ENCODE measurements around the gene OR1J1. TPM values are rescaled to one million over a fixed set of nuclear protein-coding genes. Genes with fewer than 3 reads are reported as not detected.

The OR1J1 gene
- total and polyA plus RNA-seq, 7 experiments from 2014 or later, result not detected

DNA sequence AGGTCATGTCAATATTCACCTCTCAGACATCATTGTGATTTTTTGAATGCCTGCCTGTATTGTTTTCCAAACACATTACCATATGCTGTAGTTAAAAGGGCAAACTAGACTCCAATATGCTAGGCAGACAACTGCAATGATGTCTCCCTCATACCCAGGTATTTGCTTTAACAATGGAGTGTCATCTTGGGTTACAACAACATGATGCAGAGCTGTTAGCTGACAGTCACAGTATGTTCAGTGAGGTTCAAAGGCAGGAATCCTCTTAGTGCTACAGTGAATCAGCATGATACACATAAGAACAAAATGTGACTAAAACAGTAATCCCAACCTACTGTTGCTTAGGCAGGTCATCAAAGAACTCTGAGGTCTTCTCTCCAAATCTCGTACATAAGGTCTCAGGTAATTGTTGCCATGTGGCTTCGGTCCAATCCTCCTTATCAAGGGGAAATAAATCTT is 24.0 kb downstream of the OR1J1 start:
- Histone ChIP-seq H3K27ac (ENCODE audit: low read depth, low read length) (no peak overlapping the region), H3K4me1 (ENCODE audit: control insufficient read depth in 2 of 2, insufficient read depth in 2 of 2, low read length in 2 of 2) (no peaks in the 10 kb centered on the region), H3K27me3 (ENCODE audit: control insufficient read depth in 2 of 2, insufficient read depth in 2 of 2, low read length in 2 of 2) (no peaks in the 10 kb centered on the region), H3K36me3 (ENCODE audit: control insufficient read depth in 2 of 3, insufficient read depth in 3 of 3, low read length in 3 of 3) (no peaks in the 10 kb centered on the region), H3K9me3 (ENCODE audit: control insufficient read depth in 2 of 3, low read length in 3 of 3) (no peaks in the 10 kb centered on the region), H3K4me3 (ENCODE audit: low read length) (no peak overlapping the region)
- Mint-ChIP-seq H3K27me3 (peaks cover 0 to 26% (median 18%) of the 10 kb centered on the region in 5 donors), H3K9me3 (peaks cover 0 to 1% (median 0%) of the 10 kb centered on the region in 11 donors), H3K36me3 (no peaks in the 10 kb centered on the region), H3K4me1 (no peaks in the 10 kb centered on the region), H3K27ac (no peak overlapping the region), H3K4me3 (no peak overlapping the region)
- POLR2A ChIA-PET, result no interaction called here
- ATAC-seq (no peak), DNase-seq (no peak)
- intact Hi-C loops (cut with micrococcal nuclease), result loop anchor here (1.0 to 10.0 kb wide), 4 partner anchors 99 to 355 kb away; no protein-coding TSS in a partner anchor
- CTCF ChIA-PET, result no interaction called here

GRCh38 chr9:122446819-122447484 is 30.8 kb downstream of the OR1J1 start:
- no peaks in the 10 kb centered on the region for H3K9me3 ChIP-seq (ENCODE audit: control insufficient read depth in 2 of 3, low read length in 3 of 3)
- no peak overlapping the region for H3K4me3 ChIP-seq (ENCODE audit: low read length)
- no peak overlapping the region for H3K27ac Mint-ChIP-seq
- POLR2A ChIA-PET, result no interaction called here
- DNase-seq (no peak), ATAC-seq (no peak)
- no peaks in the 10 kb centered on the region for H3K4me1 Mint-ChIP-seq
- no peaks in the 10 kb centered on the region for H3K36me3 Mint-ChIP-seq
- H3K27me3 Mint-ChIP-seq, result peaks cover 0 to 52% (median 14%) of the 10 kb centered on the region in 5 donors
- no peaks in the 10 kb centered on the region for H3K36me3 ChIP-seq (ENCODE audit: control insufficient read depth in 2 of 3, insufficient read depth in 3 of 3, low read length in 3 of 3)
- H3K4me1 ChIP-seq (ENCODE audit: control insufficient read depth in 2 of 2, insufficient read depth in 2 of 2, low read length in 2 of 2), result no peaks in the 10 kb centered on the region
- no peak overlapping the region for H3K4me3 Mint-ChIP-seq
- intact Hi-C loops (cut with micrococcal nuclease), result no loop called here
- CTCF ChIA-PET, result interaction anchor here (0.7 kb wide), 2 partner anchors 9 to 1151 kb away, joined by 3 to 4 read pairs; no protein-coding TSS in a partner anchor
- no peaks in the 10 kb centered on the region for H3K27me3 ChIP-seq (ENCODE audit: control insufficient read depth in 2 of 2, insufficient read depth in 2 of 2, low read length in 2 of 2)
- no peak overlapping the region for H3K27ac ChIP-seq (ENCODE audit: low read depth, low read length)
- H3K9me3 Mint-ChIP-seq, result peaks cover 0 to 7% (median 0%) of the 10 kb centered on the region in 11 donors

DNA sequence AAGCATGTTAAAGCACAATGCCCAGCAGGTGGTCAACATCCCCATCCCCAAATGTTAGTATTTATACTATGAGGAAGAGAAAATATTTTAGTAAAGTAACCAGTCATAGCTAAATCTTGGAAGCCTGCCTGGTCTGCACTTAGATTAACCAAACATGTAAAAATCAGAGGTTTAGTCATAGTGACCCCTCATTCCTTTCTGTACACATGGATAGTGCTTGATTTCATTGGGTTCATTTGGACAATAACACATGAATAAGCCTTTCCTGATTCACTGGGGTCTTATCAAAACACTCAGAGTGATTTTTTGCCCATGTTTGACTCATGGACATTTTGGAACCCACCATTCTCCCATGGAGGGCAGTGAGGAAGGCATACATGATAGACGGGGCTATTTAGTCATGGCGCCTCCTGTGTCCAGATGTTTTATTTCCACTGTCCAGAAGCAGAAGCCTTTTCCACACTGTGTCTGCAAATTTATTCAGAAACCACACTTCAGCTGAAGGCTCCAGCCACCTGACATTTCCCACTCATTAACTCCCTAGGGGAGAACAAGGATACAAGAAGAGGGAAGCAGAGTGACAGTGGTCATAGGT is 32.5 kb downstream of the OR1J1 start:
- no peak overlapping the region for H3K4me3 ChIP-seq (ENCODE audit: low read length)
- no peaks in the 10 kb centered on the region for H3K4me1 Mint-ChIP-seq
- peaks cover 0 to 60% (median 15%) of the 10 kb centered on the region in 5 donors for H3K27me3 Mint-ChIP-seq
- intact Hi-C loops (cut with micrococcal nuclease), result no loop called here
- H3K27me3 ChIP-seq (ENCODE audit: control insufficient read depth in 2 of 2, insufficient read depth in 2 of 2, low read length in 2 of 2), result no peaks in the 10 kb centered on the region
- ATAC-seq (no peak), DNase-seq (no peak)
- no peak overlapping the region for H3K27ac ChIP-seq (ENCODE audit: low read depth, low read length)
- H3K9me3 ChIP-seq (ENCODE audit: control insufficient read depth in 2 of 3, low read length in 3 of 3), result no peaks in the 10 kb centered on the region
- H3K4me3 Mint-ChIP-seq, result no peak overlapping the region
- POLR2A ChIA-PET, result no interaction called here
- H3K9me3 Mint-ChIP-seq, result peaks cover 0 to 9% (median 0%) of the 10 kb centered on the region in 11 donors
- no peak overlapping the region for H3K27ac Mint-ChIP-seq
- no peaks in the 10 kb centered on the region for H3K4me1 ChIP-seq (ENCODE audit: control insufficient read depth in 2 of 2, insufficient read depth in 2 of 2, low read length in 2 of 2)
- no peaks in the 10 kb centered on the region for H3K36me3 ChIP-seq (ENCODE audit: control insufficient read depth in 2 of 3, insufficient read depth in 3 of 3, low read length in 3 of 3)
- CTCF ChIA-PET, result no interaction called here
- peaks cover 0 to 6% (median 0%) of the 10 kb centered on the region in 5 donors for H3K36me3 Mint-ChIP-seq

- Mint-ChIP-seq H3K27ac (no peak overlapping the region), H3K27me3 (peaks cover 0 to 62% (median 15%) of the 10 kb centered on the region in 5 donors), H3K4me1 (no peaks in the 10 kb centered on the region), H3K9me3 (peaks cover 0 to 17% (median 0%) of the 10 kb centered on the region in 11 donors), H3K36me3 (peaks cover 0 to 7% (median 0%) of the 10 kb centered on the region in 5 donors), H3K4me3 (no peak overlapping the region)
- H3K9me3 ChIP-seq (ENCODE audit: control insufficient read depth in 2 of 3, low read length in 3 of 3), result no peaks in the 10 kb centered on the region
- intact Hi-C loops (cut with micrococcal nuclease), result no loop called here
- H3K4me3 ChIP-seq (ENCODE audit: low read length), result no peak overlapping the region
- H3K27ac ChIP-seq (ENCODE audit: low read depth, low read length), result no peak overlapping the region
- no peaks in the 10 kb centered on the region for H3K4me1 ChIP-seq (ENCODE audit: control insufficient read depth in 2 of 2, insufficient read depth in 2 of 2, low read length in 2 of 2)
- ATAC-seq (no peak), DNase-seq (no peak)
- no peaks in the 10 kb centered on the region for H3K27me3 ChIP-seq (ENCODE audit: control insufficient read depth in 2 of 2, insufficient read depth in 2 of 2, low read length in 2 of 2)
- no peaks in the 10 kb centered on the region for H3K36me3 ChIP-seq (ENCODE audit: control insufficient read depth in 2 of 3, insufficient read depth in 3 of 3, low read length in 3 of 3)
- CTCF ChIA-PET, result no interaction called here
- POLR2A ChIA-PET, result no interaction called here
Observed at GRCh38 chr9:122444041-122444733, 33.5 kb downstream of the OR1J1 start.

- DNase-seq (no peak), ATAC-seq (no peak)
- H3K4me3 ChIP-seq (ENCODE audit: low read length), result no peak overlapping the region
- Mint-ChIP-seq H3K27me3 (peaks cover 0 to 60% (median 15%) of the 10 kb centered on the region in 5 donors), H3K27ac (no peak overlapping the region), H3K9me3 (peaks cover 0 to 17% (median 0%) of the 10 kb centered on the region in 11 donors), H3K4me1 (no peaks in the 10 kb centered on the region), H3K36me3 (peaks cover 0 to 11% (median 0%) of the 10 kb centered on the region in 5 donors), H3K4me3 (no peak overlapping the region)
- no peaks in the 10 kb centered on the region for H3K27me3 ChIP-seq (ENCODE audit: control insufficient read depth in 2 of 2, insufficient read depth in 2 of 2, low read length in 2 of 2)
- POLR2A ChIA-PET, result no interaction called here
- no peaks in the 10 kb centered on the region for H3K36me3 ChIP-seq (ENCODE audit: control insufficient read depth in 2 of 3, insufficient read depth in 3 of 3, low read length in 3 of 3)
- no peaks in the 10 kb centered on the region for H3K4me1 ChIP-seq (ENCODE audit: control insufficient read depth in 2 of 2, insufficient read depth in 2 of 2, low read length in 2 of 2)
- CTCF ChIA-PET, result no interaction called here
- no peaks in the 10 kb centered on the region for H3K9me3 ChIP-seq (ENCODE audit: control insufficient read depth in 2 of 3, low read length in 3 of 3)
- H3K27ac ChIP-seq (ENCODE audit: low read depth, low read length), result no peak overlapping the region
- intact Hi-C loops (cut with micrococcal nuclease), result no loop called here
Observed at GRCh38 chr9:122442568-122442967, 35.2 kb downstream of the OR1J1 start.
